DOHH2 (cell line): ENCODE data around the gene PRDM5.

Source experiments
- H3F3A ChIP-seq: fragments of 200-600 bp; sonication (generic), shearing (Covaris generic); 2 replicates; pipeline ENCODE4 v1.6.0; 2016; ENCODE audit warnings: antibody characterized with exemption, mild to moderate bottlenecking; ENCODE audit not compliant: control insufficient read depth, insufficient read depth
- H3K27ac ChIP-seq: fragments of 200-600 bp; sonication (generic); 2 replicates; pipeline ENCODE4 v1.5.1; 2014; ENCODE audit warnings: low read depth, mild to moderate bottlenecking, low read length, moderate library complexity
- H3K27me3 ChIP-seq: fragments of 200-600 bp; sonication (generic); 2 replicates; pipeline ENCODE4 v1.6.1; 2014; ENCODE audit warnings: mild to moderate bottlenecking, low read length, mixed read lengths; ENCODE audit not compliant: control insufficient read depth
- H3K36me3 ChIP-seq: fragments of 200-600 bp; sonication (generic); 2 replicates; pipeline ENCODE4 v1.6.1; 2014; ENCODE audit warnings: mild to moderate bottlenecking, low read length, moderate library complexity, mixed read lengths; ENCODE audit not compliant: control insufficient read depth
- H3K4me1 ChIP-seq: fragments of 200-600 bp; sonication (generic); 2 replicates; pipeline ENCODE4 v1.6.1; 2014; ENCODE audit warnings: mild to moderate bottlenecking, low read length, mixed read lengths; ENCODE audit not compliant: control insufficient read depth
- H3K4me2 ChIP-seq: fragments of 200-600 bp; sonication (generic); 2 replicates; pipeline ENCODE4 v1.6.0; 2014; ENCODE audit warnings: mild to moderate bottlenecking, low read length, moderate library complexity
- H3K4me3 ChIP-seq: fragments of 200-600 bp; sonication (generic); 2 replicates; pipeline ENCODE4 v1.5.1; 2014; ENCODE audit warnings: mild to moderate bottlenecking, low read length, mixed read lengths
- H3K79me2 ChIP-seq: fragments of 200-600 bp; sonication (generic); 2 replicates; pipeline ENCODE4 v1.6.1; 2014; ENCODE audit warnings: mild to moderate bottlenecking, low read length, mixed read lengths; ENCODE audit not compliant: control insufficient read depth
- H3K9me2 ChIP-seq: fragments of 200-600 bp; sonication (generic); replicated peaks from 2 replicates; pipeline ENCODE4 v1.6.1; 2014; ENCODE audit warnings: mild to moderate bottlenecking, low read length, mixed read lengths; ENCODE audit not compliant: control insufficient read depth
- H3K9me3 ChIP-seq: fragments of 200-600 bp; sonication (generic); 2 replicates; pipeline ENCODE4 v1.6.1; 2014; ENCODE audit warnings: antibody characterized with exemption, low read length, mixed read lengths; ENCODE audit not compliant: control insufficient read depth, insufficient read depth
- H4K20me1 ChIP-seq: fragments of 200-600 bp; sonication (generic); 2 replicates; pipeline ENCODE4 v1.6.0; 2014; ENCODE audit warnings: low read depth, mild to moderate bottlenecking, antibody characterized with exemption, low read length, moderate library complexity; ENCODE audit not compliant: control insufficient read depth, insufficient read depth
- EZH2phosphoT487 ChIP-seq: fragments of 200-600 bp; sonication (generic); IDR thresholded peaks from 2 replicates; pipeline ENCODE4 v1.6.1; 2017; ENCODE audit warnings: borderline replicate concordance, mild to moderate bottlenecking, antibody characterized with exemption, low read length, moderate library complexity, mixed read lengths
- TF ChIP-seq, protein P1 (sequence below): fragments of 200-600 bp; sonication (generic); IDR thresholded peaks from one replicate; pipeline ENCODE4 v1.5.1; 2014; ENCODE audit warnings: antibody characterized with exemption, mild to moderate bottlenecking, low read depth, low read length; ENCODE audit not compliant: poor library complexity, severe bottlenecking

Gene PRDM5

DNA sequence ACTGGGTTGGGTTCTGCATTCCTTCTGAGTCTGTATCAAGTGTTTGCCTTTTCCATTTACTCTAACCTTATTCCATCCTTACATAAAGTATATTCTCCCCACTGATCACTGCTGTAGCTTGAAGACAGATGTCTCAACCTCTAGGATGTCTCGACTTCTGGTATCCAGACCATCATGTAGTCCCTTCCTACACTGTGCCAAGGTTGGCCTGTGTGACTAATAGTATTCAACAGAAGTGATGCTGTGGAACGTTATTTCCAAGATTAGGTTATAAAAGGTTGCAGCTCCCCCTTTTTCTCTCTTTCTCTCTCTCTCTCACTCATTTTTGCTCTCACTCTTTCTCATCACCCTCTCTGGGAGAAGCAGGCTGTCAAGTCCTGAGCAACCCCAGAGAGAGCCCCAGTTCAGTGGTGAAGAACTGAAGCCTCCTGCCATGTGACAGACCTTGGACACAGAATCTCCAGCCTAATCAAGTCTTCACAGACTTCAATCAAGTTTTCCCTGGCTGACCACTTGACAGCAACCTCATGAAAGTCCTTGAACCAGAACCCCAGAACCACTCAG, 75.4 kb downstream of the PRDM5 start:
- no peaks in the 10 kb centered on the region for H3K9me2 ChIP-seq
- H3K27me3 ChIP-seq = no peaks in the 10 kb centered on the region
- H3K79me2 ChIP-seq = no peaks in the 10 kb centered on the region
- H3K4me1 ChIP-seq = no peaks in the 10 kb centered on the region
- H3K9me3 ChIP-seq = no peaks in the 10 kb centered on the region
- H3K36me3 ChIP-seq = no peaks in the 10 kb centered on the region
- TF ChIP-seq, protein P1, sequence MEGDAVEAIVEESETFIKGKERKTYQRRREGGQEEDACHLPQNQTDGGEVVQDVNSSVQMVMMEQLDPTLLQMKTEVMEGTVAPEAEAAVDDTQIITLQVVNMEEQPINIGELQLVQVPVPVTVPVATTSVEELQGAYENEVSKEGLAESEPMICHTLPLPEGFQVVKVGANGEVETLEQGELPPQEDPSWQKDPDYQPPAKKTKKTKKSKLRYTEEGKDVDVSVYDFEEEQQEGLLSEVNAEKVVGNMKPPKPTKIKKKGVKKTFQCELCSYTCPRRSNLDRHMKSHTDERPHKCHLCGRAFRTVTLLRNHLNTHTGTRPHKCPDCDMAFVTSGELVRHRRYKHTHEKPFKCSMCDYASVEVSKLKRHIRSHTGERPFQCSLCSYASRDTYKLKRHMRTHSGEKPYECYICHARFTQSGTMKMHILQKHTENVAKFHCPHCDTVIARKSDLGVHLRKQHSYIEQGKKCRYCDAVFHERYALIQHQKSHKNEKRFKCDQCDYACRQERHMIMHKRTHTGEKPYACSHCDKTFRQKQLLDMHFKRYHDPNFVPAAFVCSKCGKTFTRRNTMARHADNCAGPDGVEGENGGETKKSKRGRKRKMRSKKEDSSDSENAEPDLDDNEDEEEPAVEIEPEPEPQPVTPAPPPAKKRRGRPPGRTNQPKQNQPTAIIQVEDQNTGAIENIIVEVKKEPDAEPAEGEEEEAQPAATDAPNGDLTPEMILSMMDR = no peak
- no peak for TF ChIP-seq EZH2phosphoT487
- no peak overlapping the region for H3K4me3 ChIP-seq
- H3K27ac ChIP-seq = no peak overlapping the region
- H4K20me1 ChIP-seq = no peaks in the 10 kb centered on the region
- no peak overlapping the region for H3K4me2 ChIP-seq
- H3F3A ChIP-seq = no peaks in the 10 kb centered on the region

GRCh38 chr4:120844528-120844921, 78.0 kb downstream of the PRDM5 start:
- no peak overlapping the region for H3K4me2 ChIP-seq
- TF ChIP-seq, protein P1 = no peak
- TF ChIP-seq EZH2phosphoT487 = no peak
- no peak overlapping the region for H3K4me3 ChIP-seq
- no peaks in the 10 kb centered on the region for H3K27me3 ChIP-seq
- no peaks in the 10 kb centered on the region for H4K20me1 ChIP-seq
- H3K9me2 ChIP-seq = no peaks in the 10 kb centered on the region
- no peaks in the 10 kb centered on the region for H3K36me3 ChIP-seq
- no peaks in the 10 kb centered on the region for H3F3A ChIP-seq
- no peaks in the 10 kb centered on the region for H3K4me1 ChIP-seq
- H3K79me2 ChIP-seq = no peaks in the 10 kb centered on the region
- H3K9me3 ChIP-seq = no peaks in the 10 kb centered on the region
- no peak overlapping the region for H3K27ac ChIP-seq

GRCh38 chr4:120843849-120844527, 78.5 kb downstream of the PRDM5 start:
- Histone ChIP-seq H3K4me2 (no peak overlapping the region), H3K4me3 (no peak overlapping the region), H3K4me1 (no peaks in the 10 kb centered on the region), H3K27ac (no peak overlapping the region), H3K9me3 (no peaks in the 10 kb centered on the region), H3K27me3 (no peaks in the 10 kb centered on the region), H3F3A (no peaks in the 10 kb centered on the region), H4K20me1 (no peaks in the 10 kb centered on the region), H3K9me2 (no peaks in the 10 kb centered on the region), H3K36me3 (no peaks in the 10 kb centered on the region), H3K79me2 (no peaks in the 10 kb centered on the region)
- TF ChIP-seq EZH2phosphoT487 = no peak
- TF ChIP-seq, protein P1 = no peak
